Small intestine (tissue), 7 donors: Measurements from ENCODE around the gene ARMH4. TPM values are rescaled to one million over a fixed set of nuclear protein-coding genes. Genes with fewer than 3 reads are reported as not detected.
A peak's percentile ranks its signal among the peaks of the same experiment; 100 is the strongest.

Source experiments
- DNase-seq, 2 donors: peaks; one replicate each; pipeline versions ENCODE4 v3.0.0 to v3.0.0-alpha.2; 2013
- FAIRE-seq: peaks from 2 replicates; lab custom pipeline; 2012; peaks lifted over from hg19 to GRCh38; lab: Jason Lieb, UNC
- H3K27ac ChIP-seq, 3 donors: one replicate each; pipeline ENCODE4 v1.5.1; 2013; ENCODE audit warnings: low read length in 2 of 3, mild to moderate bottlenecking in 2 of 3, control low read depth in 1 of 3, inconsistent platforms in 1 of 3, low read depth in 1 of 3, moderate library complexity in 1 of 3
- H3K27me3 ChIP-seq, 3 donors: one replicate each; pipeline ENCODE4 v1.6.1; 2013; ENCODE audit warnings: low read length in 3 of 3, inconsistent platforms in 1 of 3; ENCODE audit not compliant: control insufficient read depth in 3 of 3, insufficient read depth in 3 of 3
- H3K36me3 ChIP-seq, 3 donors: one replicate each; pipeline ENCODE4 v1.6.1; 2013; ENCODE audit warnings: low read length in 3 of 3, inconsistent platforms in 1 of 3, low read depth in 1 of 3, mild to moderate bottlenecking in 1 of 3, moderate library complexity in 1 of 3; ENCODE audit not compliant: control insufficient read depth in 3 of 3, insufficient read depth in 2 of 3
- H3K4me1 ChIP-seq, 3 donors: one replicate each; pipeline ENCODE4 v1.6.1; 2013; ENCODE audit warnings: low read length in 2 of 3, inconsistent platforms in 1 of 3, low read depth in 1 of 3, mild to moderate bottlenecking in 1 of 3, moderate library complexity in 1 of 3; ENCODE audit not compliant: control insufficient read depth in 3 of 3, insufficient read depth in 2 of 3
- H3K4me3 ChIP-seq, 3 donors: one replicate each; pipeline ENCODE4 v1.5.1; 2013; ENCODE audit warnings: low read length in 3 of 3, control low read depth in 1 of 3, inconsistent platforms in 1 of 3, low read depth in 1 of 3, mild to moderate bottlenecking in 1 of 3, moderate library complexity in 1 of 3
- H3K9me3 ChIP-seq, 2 donors: one replicate each; pipeline ENCODE4 v1.6.1; 2013; ENCODE audit warnings: low read depth in 1 of 2, low read length in 1 of 2; ENCODE audit not compliant: control insufficient read depth in 2 of 2, insufficient read depth in 1 of 2
- WGBS, 3 donors: extraction: QIAGEN DNeasy Blood & Tissue Kit; methylation state at CpG; one replicate each; pipeline ENCODE4 v1.1.7; 2013; 5-methylcytosine and 5-hydroxymethylcytosine counted together
- polyA plus RNA-seq, 4 donors: library from polyadenylated mRNA; stranded (reverse) in 3 of 4; unstranded in 1 of 4; fragments of 200-250 nt in 3 of 4; fragments of 120-200 nt in 1 of 4; gene quantifications; one replicate each; pipeline versions ENCODE4 v1.2.1 to v1.2.3, GENCODE V29; 2013
- donor health status: healthy with polysubstance abuse.
- donor health status: control.
- donor health status: control.
- donor health status: Bipolar disorder and iron deficiency.
- donor health status: healthy.

Gene ARMH4
- polyA plus RNA-seq, 4 donors: 0.81 to 1.9 TPM; not detected in 2

DNA sequence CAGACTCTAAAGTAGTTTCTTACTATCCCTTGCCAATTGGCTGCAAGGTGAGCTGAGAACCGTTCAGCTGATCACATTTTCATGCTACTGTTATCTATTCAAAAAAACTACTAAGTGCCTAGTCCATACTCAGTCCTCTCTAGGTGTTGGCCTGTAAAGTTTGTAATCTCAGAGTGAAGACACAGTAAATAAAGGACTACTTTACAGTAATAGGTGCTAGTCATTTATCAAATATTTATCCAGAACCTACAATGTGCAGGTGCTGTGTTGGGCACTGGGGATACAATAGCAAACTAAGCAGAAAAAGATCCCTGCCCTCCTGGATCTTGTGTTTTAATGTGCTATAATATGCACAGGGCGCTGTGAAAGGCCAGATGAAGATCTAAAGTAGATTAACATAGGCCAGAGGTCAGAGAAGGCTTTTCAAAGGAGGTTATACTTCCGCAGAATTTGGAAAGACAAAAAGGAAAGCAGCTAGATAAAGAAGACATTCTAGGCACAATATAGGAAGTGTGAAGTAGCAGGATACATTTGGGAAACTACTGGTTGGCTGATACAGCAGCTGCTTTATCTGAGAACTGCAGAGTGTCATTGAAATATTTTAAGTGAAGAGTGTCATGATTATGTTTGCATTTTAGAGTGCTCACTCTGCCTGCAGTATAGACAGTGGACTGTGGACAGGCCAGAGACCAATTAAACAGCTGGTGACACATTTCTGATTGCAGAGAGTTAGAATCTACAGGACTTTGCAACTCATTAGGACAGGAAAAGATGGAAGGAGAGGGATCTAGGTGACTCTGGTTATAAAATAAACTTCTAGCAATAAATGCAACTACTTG is 40.0 kb upstream of the ARMH4 start:
- no peak overlapping the region for H3K4me3 ChIP-seq
- H3K9me3 ChIP-seq: no peaks in the 10 kb centered on the region
- peak; percentile 50 to 68 for DNase-seq
- H3K36me3 ChIP-seq: no peaks in the 10 kb centered on the region
- no peak overlapping the region for H3K27ac ChIP-seq
- 21 to 47% (median 43%) methylated on average over 3 of the region's 3 CpGs for WGBS, 3 donors
- no peak for FAIRE-seq
- H3K27me3 ChIP-seq: no peaks in the 10 kb centered on the region
- peaks cover 0 to 5% (median 4%) of the 10 kb centered on the region in 3 donors for H3K4me1 ChIP-seq

DNA sequence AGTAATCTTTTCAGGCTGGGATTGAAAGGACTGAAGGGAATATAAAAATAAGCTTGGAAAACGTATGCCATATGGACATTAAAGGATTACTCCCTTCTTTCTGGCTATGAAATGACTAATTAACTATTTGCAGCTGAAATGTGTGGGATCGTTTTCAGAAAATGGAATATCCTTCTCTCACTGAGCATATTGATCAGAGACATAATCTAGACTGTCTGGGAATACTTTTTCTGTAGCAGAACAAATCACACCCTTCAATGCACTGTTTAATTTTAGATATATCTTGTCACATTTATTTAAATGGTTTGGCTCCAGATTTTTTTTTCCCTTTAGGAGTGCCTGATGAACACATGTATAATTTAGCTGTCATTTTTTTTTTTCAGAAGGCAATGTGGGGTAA is 37.2 kb upstream of the ARMH4 start:
- DNase-seq (no peak), FAIRE-seq (no peak)
- Histone ChIP-seq H3K4me3 (no peak overlapping the region), H3K4me1 (peaks cover 0 to 5% (median 4%) of the 10 kb centered on the region in 3 donors), H3K27ac (no peak overlapping the region), H3K9me3 (no peaks in the 10 kb centered on the region), H3K27me3 (no peaks in the 10 kb centered on the region), H3K36me3 (no peaks in the 10 kb centered on the region)
- 54 to 74% (median 68%) methylated on average over 2 of the region's 2 CpGs for WGBS, 3 donors

- Histone ChIP-seq H3K27ac (no peak overlapping the region), H3K9me3 (no peaks in the 10 kb centered on the region), H3K36me3 (no peaks in the 10 kb centered on the region), H3K27me3 (peaks cover 0 to 3% (median 2%) of the 10 kb centered on the region in 3 donors), H3K4me3 (no peak overlapping the region), H3K4me1 (no peaks in the 10 kb centered on the region)
- WGBS, 3 donors: 40 to 78% (median 49%) methylated on average over 5 of the region's 5 CpGs
- no peak for FAIRE-seq
- DNase-seq: no peak
Measured at GRCh38 chr14:58177125-58177524, 25.1 kb upstream of the ARMH4 start.

DNA sequence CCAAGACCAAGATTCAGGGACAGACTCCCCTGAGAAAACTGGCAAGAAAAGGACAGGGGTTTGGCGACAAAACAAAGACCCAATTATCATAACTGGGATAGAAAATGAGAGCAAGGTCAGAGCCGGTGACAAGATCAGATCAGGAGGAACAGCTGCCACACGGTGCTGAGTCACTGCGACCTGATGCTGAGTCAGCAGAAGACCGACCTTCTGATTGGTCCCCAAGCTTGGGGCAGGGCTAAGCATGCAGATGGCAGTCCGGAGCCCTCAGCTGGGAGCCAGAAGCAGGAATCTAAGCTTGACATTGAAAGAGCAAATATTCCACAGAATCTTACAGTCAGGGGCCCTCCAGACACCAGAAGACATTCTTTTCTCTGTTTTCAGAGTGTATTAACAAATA is 19.1 kb upstream of the ARMH4 start:
- no peaks in the 10 kb centered on the region for H3K9me3 ChIP-seq
- no peaks in the 10 kb centered on the region for H3K36me3 ChIP-seq
- H3K4me1 ChIP-seq: no peaks in the 10 kb centered on the region
- peaks cover 0 to 3% (median 2%) of the 10 kb centered on the region in 3 donors for H3K27me3 ChIP-seq
- no peak overlapping the region for H3K4me3 ChIP-seq
- 2 to 15% (median 6%) methylated on average over 6 of the region's 6 CpGs for WGBS, 3 donors
- H3K27ac ChIP-seq: no peak overlapping the region
- DNase-seq (peak; percentile 74 to 78), FAIRE-seq (no peak)

GRCh38 chr14:58167891-58168290 is 15.9 kb upstream of the ARMH4 start:
- FAIRE-seq (no peak), DNase-seq (no peak)
- WGBS, 3 donors: 73 to 79% (median 77%) methylated on average over 5 of the region's 5 CpGs
- Histone ChIP-seq H3K4me3 (no peak overlapping the region), H3K9me3 (no peaks in the 10 kb centered on the region), H3K27me3 (peaks cover 0 to 3% (median 0%) of the 10 kb centered on the region in 3 donors), H3K4me1 (no peaks in the 10 kb centered on the region), H3K27ac (no peak overlapping the region), H3K36me3 (no peaks in the 10 kb centered on the region)

DNA sequence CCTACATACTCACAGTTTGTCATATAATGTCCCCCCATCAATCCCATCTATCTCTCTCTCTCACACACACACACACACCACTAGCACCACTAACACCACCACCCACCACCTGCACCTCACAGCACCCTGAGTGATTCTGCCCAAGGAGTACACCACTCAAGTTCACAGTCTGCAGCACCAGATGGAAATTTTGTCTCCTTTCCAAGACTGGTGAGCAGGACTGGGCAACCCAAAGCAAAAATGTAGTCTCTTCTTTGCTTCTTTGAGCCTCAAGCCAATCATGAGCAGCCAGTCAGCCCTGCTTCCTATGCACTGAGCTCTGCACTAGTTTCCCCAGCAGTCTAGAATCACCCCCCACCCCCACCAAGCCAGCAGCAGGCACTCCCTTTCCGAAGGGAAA is 15.0 kb upstream of the ARMH4 start:
- Histone ChIP-seq H3K9me3 (no peaks in the 10 kb centered on the region), H3K36me3 (no peaks in the 10 kb centered on the region), H3K4me1 (no peaks in the 10 kb centered on the region), H3K27me3 (peaks cover 0 to 3% (median 0%) of the 10 kb centered on the region in 3 donors), H3K4me3 (no peak overlapping the region), H3K27ac (no peak overlapping the region)
- DNase-seq: no peak
- no peak for FAIRE-seq
- WGBS, 3 donors: 37 to 50% (median 43%) methylated on average over 1 of the region's 1 CpG

- H3K4me3 ChIP-seq: no peak overlapping the region
- DNase-seq (peak; percentile 67 to 80), FAIRE-seq (no peak)
- no peaks in the 10 kb centered on the region for H3K36me3 ChIP-seq
- no peaks in the 10 kb centered on the region for H3K4me1 ChIP-seq
- WGBS, 3 donors: 26 to 36% (median 26%) methylated on average over 10 of the region's 10 CpGs
- no peaks in the 10 kb centered on the region for H3K9me3 ChIP-seq
- H3K27me3 ChIP-seq: peaks cover 0 to 3% (median 0%) of the 10 kb centered on the region in 3 donors
- H3K27ac ChIP-seq: no peak overlapping the region
Measured at GRCh38 chr14:58166005-58166983, 14.3 kb upstream of the ARMH4 start.

DNA sequence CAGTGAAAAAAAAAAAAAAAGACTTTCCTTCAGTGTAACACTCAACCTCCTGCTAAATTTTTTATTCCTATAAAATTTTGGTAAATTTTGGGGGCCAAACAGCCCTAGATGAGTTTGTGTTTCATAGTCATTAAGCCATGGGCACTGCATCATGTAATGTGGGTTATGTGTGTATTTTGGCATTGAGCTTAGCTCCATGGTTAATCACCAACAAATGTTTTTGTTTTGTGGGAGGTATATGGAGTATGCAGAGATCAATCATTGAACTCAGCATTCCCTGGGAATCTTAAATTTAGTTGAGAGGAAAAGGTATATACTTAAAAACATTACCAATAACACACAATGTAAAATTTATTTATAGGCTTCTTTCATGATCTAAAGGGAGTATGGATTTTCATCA is 8.5 kb upstream of the ARMH4 start:
- no peaks in the 10 kb centered on the region for H3K36me3 ChIP-seq
- H3K27me3 ChIP-seq: peaks cover 0 to 2% (median 0%) of the 10 kb centered on the region in 3 donors
- H3K4me1 ChIP-seq: no peaks in the 10 kb centered on the region
- FAIRE-seq (no peak), DNase-seq (no peak)
- H3K27ac ChIP-seq: no peak overlapping the region
- no peaks in the 10 kb centered on the region for H3K9me3 ChIP-seq
- H3K4me3 ChIP-seq: no peak overlapping the region
